ENCODE measurements around the gene CCDC152.
"Not testable (repeated sequence)": the region's sequence is repeated elsewhere in the genome, so short reads cannot be mapped to it uniquely, and the experiment has no call there.

The CCDC152 gene

DNA sequence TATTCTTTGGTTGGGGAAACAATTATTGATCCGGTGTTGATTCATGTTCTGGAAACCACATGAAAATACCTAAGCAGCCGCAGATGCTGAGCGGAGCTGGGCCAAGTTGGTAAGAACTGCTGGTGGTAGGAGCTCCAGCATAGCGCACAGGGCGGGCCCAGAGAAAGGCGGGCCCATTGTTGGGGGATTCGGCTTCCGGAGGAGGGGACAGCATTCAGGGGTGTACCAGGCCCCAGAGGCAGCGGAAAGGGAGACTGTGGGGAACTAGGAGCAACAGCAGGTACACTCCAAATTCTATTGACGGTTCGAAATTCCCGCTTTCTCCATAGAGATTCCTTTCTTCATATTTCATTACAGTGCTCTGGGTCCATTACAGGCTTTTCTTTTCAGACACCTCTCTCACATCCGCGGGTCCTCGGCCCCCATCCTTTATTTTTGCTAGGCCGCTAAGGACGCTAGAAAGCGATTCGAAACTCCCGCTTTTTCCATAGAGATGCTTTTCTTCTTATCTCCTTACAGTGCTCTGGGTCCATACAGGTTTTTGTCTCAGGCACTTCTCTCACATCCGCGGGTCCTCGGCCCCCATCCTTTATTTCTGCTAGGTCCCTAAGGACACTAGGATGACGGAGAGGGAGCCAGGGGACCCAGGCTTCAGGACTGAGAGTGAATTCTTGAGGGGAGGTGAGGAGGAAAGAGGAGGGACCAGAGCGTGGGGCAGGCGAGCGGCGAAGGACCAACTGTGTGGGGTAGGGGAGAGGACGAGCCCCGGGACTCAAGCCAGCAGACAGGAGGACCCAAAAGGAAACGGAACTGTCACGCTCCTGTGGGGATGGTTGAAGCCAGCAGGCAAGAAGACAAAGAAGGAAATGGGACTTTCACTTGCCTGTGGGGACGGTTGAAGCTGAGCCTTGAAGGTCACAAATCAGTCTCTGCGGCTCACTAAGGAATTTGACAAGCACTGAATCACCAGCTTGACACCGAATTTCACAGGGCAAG lies at the start of gene CCDC152:
TSS of gene CCDC152 (plus strand) at position 213 of the 996 bp plus-strand sequence. CDS start 2,304 bp downstream, outside the sequence.
- in situ Hi-C loops (cut with MboI; ENCODE audit: low sequenced_read_pairs): no loop called here

DNA sequence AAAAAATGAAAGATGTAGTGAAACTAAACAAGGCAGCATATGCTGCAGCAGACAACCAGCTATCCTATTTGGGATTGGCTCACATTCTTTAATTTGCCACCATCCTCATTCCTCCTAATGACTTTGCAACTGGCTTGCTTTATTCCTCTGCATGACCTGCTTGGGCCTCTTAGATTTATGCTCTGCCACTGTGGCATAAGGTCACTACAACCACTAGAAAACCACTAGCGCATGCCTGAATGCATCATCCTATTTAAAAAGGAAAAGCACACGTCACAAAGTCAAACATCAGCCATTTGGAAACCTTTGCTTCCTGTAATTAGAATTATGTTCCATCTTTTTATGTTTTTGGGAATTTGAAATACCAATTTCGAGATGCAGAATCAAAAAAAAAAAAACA lies 40.8 kb upstream of the CCDC152 start:
- in situ Hi-C loops (cut with MboI; ENCODE audit: low sequenced_read_pairs): no loop called here

GRCh38 chr5:42718591-42718990 lies 38.0 kb upstream of the CCDC152 start:
- in situ Hi-C loops (cut with MboI; ENCODE audit: low sequenced_read_pairs): no loop called here

GRCh38 chr5:42719034-42719433 lies 37.6 kb upstream of the CCDC152 start:
- in situ Hi-C loops (cut with MboI; ENCODE audit: low sequenced_read_pairs): no loop called here

- in situ Hi-C loops (cut with MboI; ENCODE audit: low sequenced_read_pairs): no loop called here
These were observed 36.4 kb upstream of the CCDC152 start for GRCh38 chr5:42720251-42720650.

- in situ Hi-C loops (cut with MboI; ENCODE audit: low sequenced_read_pairs): no loop called here
These were observed 35.1 kb upstream of the CCDC152 start for GRCh38 chr5:42721484-42721883.

GRCh38 chr5:42734531-42735058 lies 22.0 kb upstream of the CCDC152 start:
- in situ Hi-C loops (cut with MboI; ENCODE audit: low sequenced_read_pairs): not testable (repeated sequence)

DNA sequence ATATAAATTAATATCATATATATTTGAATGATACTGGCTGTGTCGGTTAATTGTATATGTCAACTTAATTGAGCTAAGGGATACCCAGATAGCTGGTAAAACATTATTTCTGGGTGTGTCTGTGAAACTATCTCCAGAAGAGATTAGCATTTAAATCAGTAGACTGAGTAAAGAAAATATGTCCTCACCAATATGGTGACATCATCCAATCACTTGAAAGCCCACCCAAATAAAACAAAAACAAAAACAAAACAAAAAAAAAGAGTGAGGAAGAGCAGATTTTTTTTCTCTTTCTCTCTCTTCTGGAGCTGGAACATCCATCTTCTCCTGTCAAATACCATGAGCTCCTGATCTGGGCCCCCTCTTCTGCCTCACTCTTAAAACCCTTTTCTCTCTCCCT lies 15.7 kb upstream of the CCDC152 start:
- in situ Hi-C loops (cut with MboI; ENCODE audit: low sequenced_read_pairs): no loop called here

DNA sequence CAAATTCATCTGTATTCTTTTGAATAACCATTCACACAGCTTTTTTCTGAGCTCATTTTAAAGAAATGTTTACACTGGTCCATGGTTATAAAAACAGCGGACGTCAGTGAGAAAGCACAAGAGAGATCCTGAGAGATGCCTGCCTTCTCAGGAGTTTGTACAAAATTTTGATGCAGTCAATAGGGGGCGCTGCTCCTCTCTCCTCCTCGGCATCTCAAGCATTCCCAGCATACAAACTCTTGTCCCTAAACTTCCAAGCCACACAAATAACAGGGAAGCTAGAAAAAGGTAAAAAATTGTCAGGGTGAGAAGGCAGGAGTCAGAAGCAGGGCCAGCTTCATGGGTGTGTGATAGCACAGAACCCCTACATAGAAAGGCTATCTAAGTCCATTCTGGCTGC lies 11.2 kb upstream of the CCDC152 start:
- in situ Hi-C loops (cut with MboI; ENCODE audit: low sequenced_read_pairs): no loop called here

- in situ Hi-C loops (cut with MboI; ENCODE audit: low sequenced_read_pairs): no loop called here
These were observed 10.8 kb upstream of the CCDC152 start for GRCh38 chr5:42745856-42746255.

DNA sequence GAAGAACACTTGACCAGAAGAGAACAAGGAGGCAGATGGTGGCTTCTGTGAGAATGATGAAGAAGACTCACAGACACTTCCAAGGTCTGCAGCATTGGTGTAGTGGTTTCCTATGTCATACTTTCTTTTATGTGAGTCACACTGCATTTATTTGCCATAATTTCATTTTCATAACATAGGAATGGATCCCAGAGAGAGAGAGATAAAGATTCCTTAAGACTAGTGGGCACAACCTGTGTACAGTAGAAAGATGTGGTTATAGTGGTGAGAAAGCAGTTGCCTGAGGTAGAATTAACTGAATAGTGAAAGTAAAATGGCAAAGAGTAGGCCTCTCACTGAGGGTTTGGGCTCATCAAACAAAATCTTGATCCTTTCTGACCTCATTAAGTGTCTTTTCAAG lies 7.6 kb upstream of the CCDC152 start:
- in situ Hi-C loops (cut with MboI; ENCODE audit: low sequenced_read_pairs): no loop called here

GRCh38 chr5:42750507-42750906 lies 6.1 kb upstream of the CCDC152 start:
- in situ Hi-C loops (cut with MboI; ENCODE audit: low sequenced_read_pairs): no loop called here

DNA sequence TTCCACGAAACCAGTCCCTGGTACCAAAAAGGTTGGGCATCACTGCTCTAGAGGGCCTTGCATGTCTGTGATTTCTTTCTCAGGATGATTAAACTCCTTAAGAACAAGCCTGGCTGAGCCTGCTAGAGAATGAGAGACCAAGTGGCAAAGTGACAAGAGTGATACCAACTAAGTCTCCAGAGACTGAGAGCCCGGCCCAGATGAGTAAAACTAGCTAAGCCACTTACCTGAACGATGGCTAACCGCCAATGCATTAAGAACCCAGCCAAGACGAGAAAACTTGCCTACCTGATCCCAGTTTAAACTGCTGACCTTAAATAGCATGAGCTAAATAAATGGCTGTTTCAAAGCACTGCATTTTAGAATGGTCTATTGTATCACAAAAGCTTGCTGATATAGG lies 5.6 kb upstream of the CCDC152 start:
- in situ Hi-C loops (cut with MboI; ENCODE audit: low sequenced_read_pairs): no loop called here

- in situ Hi-C loops (cut with MboI; ENCODE audit: low sequenced_read_pairs): no loop called here
These were observed 3.5 kb upstream of the CCDC152 start for GRCh38 chr5:42753099-42753498.

DNA sequence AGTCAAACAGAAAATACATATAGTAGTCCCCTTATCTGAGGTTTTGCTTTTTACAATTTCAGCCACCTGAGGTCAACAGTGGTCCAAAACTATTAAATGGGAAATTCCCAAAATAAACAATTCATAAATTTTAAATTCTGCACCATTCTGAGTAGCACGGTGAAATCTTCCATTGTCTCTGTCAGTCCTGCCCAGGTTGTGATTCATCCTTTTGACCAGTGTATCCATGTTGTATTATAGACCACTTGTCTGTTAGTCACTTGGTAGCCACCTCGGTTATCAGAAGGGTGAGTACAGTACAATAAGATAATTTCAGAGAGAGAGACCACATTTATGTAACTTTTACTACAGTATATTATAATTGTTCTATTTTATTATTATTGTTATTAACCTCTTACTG lies 2.8 kb downstream of the CCDC152 start:
- in situ Hi-C loops (cut with MboI; ENCODE audit: low sequenced_read_pairs): no loop called here

GRCh38 chr5:42760426-42760825 lies 3.8 kb downstream of the CCDC152 start:
- in situ Hi-C loops (cut with MboI; ENCODE audit: low sequenced_read_pairs): no loop called here

DNA sequence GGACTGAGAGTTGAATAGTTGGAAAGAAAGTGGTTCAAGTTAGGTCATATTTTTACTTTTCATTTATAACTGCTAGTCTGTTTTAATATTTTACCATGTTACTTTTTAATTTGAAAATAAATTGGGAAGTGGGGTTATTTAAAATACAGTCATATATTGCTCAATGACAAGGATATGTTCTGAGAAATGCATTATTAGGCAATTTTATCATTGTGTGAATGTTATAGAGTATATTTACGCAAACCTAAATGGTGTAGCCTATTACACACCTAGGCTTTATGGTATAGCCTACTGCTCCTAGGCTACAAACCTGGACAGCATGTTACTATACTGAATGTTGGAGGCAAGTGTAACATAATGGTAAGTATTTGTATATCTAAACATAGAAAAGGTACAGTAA lies 5.2 kb downstream of the CCDC152 start:
- in situ Hi-C loops (cut with MboI; ENCODE audit: low sequenced_read_pairs): no loop called here

DNA sequence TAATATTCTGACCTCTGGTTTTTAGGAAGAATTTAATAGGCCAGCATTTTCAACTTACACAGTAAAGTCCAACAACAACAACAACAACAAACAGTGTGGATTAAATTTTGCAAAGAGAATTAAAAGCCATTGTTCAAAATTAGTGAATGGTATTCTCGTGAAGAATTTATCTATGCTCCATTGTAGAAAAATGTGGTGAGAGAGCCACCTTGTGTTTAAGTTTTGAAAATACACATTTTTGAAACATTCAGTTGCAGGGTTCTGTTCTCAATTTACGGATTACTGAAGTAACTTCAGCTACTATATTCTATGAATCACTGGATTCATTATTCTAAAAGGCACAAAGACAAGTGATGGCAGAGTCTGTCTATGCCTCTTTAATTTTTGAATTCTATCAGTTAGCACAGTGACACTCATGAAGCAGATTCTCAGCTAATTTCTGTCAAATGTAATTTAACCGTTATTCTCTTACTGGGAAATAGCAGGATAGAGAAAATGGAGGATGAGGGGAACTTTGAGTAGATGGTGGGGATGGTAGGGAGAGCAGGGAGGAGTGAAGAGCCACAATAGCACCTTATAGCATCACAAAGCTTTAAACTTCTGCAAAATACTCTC lies 11.0 kb downstream of the CCDC152 start:
- in situ Hi-C loops (cut with MboI; ENCODE audit: low sequenced_read_pairs): no loop called here

GRCh38 chr5:42768106-42768504 lies 11.5 kb downstream of the CCDC152 start:
- in situ Hi-C loops (cut with MboI; ENCODE audit: low sequenced_read_pairs): no loop called here

GRCh38 chr5:42770003-42770402 lies 13.4 kb downstream of the CCDC152 start:
- in situ Hi-C loops (cut with MboI; ENCODE audit: low sequenced_read_pairs): no loop called here

DNA sequence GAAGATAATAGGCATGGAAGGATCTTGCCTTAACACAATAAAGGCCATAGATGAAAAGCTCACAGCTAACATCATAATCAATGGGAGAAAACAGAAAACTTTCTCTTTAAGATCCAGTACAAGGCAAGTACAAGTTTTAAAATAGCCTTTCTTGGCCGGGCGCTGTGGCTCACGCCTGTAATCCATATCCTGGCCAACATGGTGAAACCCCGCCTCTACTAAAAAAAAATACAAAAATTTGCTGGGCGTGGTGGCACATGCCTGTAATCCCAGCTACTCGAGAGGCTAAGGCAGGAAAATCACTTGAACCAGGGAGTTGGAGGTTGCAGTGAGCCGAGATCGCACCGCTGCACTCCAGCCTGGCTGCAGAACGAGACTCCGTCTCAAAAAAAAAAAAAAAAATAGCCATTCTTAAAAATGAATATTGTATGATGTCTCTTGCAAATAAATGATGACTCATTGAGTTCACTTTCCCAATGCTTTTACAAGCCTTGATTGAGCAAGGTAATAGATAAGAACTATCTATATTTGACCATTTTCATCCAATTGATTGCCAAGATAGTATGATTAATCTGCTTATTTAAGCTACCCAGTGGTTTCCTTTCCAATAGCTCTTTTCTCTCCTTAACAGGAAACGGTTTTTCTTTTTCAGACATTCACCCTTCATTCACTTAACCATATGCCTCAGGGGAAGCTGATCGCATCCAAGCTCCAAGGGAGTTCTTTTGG lies 15.8 kb downstream of the CCDC152 start:
- in situ Hi-C loops (cut with MboI; ENCODE audit: low sequenced_read_pairs): no loop called here
